ENCODE measurements around the gene MED31. TPM values are rescaled to one million over a fixed set of nuclear protein-coding genes. Genes with fewer than 3 reads are reported as not detected.

The MED31 gene
- total and polyA plus RNA-seq, 2 experiments from 2014 or later, result 13.8 to 44.2 TPM

GRCh38 chr17:6640536-6641246 lies 10.7 kb downstream of the MED31 start, which contains the start of the genes KIAA0753 and TXNDC17:
KIAA0753 (minus strand) TSS chr17:6640711; CDS start chr17:6635103, 5,608 bp downstream.
TXNDC17 (plus strand) TSS chr17:6641060; CDS start chr17:6641083, 23 bp downstream.
- H3K4me2 ChIP-seq, result peak within 1 kb of the TSS; percentile 99
- no peaks in the 10 kb centered on the region for H3K36me3 ChIP-seq (replicated peaks; ENCODE audit: insufficient read depth, low read depth)
- no peaks in the 10 kb centered on the region for H3K27me3 ChIP-seq
- TF ChIP-seq EZH2phosphoT487 (IDR thresholded peaks at IDR 0.05; ENCODE audit: low read depth, severe bottlenecking, unreplicated experiment) (no peak), EZH2 (IDR thresholded peaks at IDR 0.05; ENCODE audit: borderline replicate concordance) (no peak)
- TF ChIP-seq, protein P1, sequence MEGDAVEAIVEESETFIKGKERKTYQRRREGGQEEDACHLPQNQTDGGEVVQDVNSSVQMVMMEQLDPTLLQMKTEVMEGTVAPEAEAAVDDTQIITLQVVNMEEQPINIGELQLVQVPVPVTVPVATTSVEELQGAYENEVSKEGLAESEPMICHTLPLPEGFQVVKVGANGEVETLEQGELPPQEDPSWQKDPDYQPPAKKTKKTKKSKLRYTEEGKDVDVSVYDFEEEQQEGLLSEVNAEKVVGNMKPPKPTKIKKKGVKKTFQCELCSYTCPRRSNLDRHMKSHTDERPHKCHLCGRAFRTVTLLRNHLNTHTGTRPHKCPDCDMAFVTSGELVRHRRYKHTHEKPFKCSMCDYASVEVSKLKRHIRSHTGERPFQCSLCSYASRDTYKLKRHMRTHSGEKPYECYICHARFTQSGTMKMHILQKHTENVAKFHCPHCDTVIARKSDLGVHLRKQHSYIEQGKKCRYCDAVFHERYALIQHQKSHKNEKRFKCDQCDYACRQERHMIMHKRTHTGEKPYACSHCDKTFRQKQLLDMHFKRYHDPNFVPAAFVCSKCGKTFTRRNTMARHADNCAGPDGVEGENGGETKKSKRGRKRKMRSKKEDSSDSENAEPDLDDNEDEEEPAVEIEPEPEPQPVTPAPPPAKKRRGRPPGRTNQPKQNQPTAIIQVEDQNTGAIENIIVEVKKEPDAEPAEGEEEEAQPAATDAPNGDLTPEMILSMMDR (IDR thresholded peaks at IDR 0.05; ENCODE audit: poor library complexity), result no peak
- peak within 1 kb of the TSS; percentile 97 for H3K27ac ChIP-seq
- peak within 1 kb of the TSS; percentile 83 for H3K4me3 ChIP-seq
- peak within 1 kb of the TSS; percentile 92 for H2AFZ ChIP-seq
- DNase-seq (ENCODE audit: low spot score), result peak; percentile 93
- under 1% methylated on average over 51 of the region's 52 CpGs for WGBS (ENCODE audit: low lambda C conversion rate, missing lambda C conversion rate)
- H3K4me1 ChIP-seq (ENCODE audit: insufficient read depth), result peaks cover 7% of the 10 kb centered on the region
- peaks cover 73% of the 10 kb centered on the region for H3K79me2 ChIP-seq
- H3K9me3 ChIP-seq (ENCODE audit: low read depth), result no peaks in the 10 kb centered on the region
- no peaks in the 10 kb centered on the region for H4K20me1 ChIP-seq (ENCODE audit: insufficient read depth, poor library complexity, severe bottlenecking)
- no peaks in the 10 kb centered on the region for H3K9me2 ChIP-seq (replicated peaks; ENCODE audit: insufficient read depth)

DNA sequence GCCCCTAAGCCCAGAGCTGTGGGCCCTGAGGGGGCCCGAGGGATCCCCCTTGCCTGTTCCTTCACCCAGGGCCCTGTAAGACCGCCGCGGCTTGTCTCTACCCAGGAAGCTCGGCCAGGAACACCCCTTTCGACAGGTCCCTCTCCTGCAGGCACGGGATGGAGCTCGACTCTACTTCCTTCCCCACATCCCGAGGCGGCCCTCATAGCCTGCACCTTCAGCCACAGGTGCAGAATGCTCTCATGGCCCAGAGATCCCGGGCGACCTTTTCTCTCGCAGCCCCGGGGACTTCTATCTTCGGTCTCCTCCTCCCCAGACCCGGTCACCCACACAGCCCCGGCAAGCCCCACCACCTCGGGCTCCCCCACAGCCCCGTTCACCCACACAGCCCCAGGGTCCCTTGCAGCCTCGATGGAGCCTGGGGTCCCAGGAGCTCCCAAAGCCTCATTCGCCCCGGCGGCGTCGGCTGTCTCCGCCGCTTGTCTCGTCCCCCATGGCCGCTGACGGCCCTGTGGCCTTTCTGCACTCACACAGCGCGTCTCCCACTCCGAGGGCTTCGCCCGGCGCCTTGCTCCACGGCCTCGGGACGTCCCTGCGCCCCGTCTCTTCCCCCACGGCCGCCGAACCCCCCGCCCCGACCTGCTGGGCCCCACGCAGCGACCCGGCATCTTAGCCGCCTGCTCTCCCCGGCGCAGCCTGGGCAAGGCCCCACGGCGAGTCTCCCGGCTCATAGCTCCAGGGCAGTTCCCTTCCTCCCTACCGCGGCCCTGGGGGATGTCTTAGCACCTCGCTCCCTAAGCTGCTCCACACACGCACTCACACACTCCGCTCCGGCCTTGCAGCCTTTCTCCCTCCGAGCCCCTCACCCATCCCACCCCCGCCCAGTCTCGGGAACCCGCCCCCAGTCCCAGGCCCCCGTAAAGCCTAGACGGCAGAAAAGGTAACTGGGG lies 11.5 kb downstream of the MED31 start:
- DNase-seq (ENCODE audit: low spot score), result peak; percentile 75
- peak overlapping the region; percentile 83 for H3K4me3 ChIP-seq
- peaks cover 7% of the 10 kb centered on the region for H3K4me1 ChIP-seq (ENCODE audit: insufficient read depth)
- peak overlapping the region; percentile 99 for H3K4me2 ChIP-seq
- peak overlapping the region; percentile 97 for H3K27ac ChIP-seq
- H3K9me3 ChIP-seq (ENCODE audit: low read depth), result no peaks in the 10 kb centered on the region
- peak overlapping the region; percentile 92 for H2AFZ ChIP-seq
- no peaks in the 10 kb centered on the region for H3K27me3 ChIP-seq
- peaks cover 64% of the 10 kb centered on the region for H3K79me2 ChIP-seq
- no peaks in the 10 kb centered on the region for H4K20me1 ChIP-seq (ENCODE audit: insufficient read depth, poor library complexity, severe bottlenecking)
- TF ChIP-seq EZH2 (IDR thresholded peaks at IDR 0.05; ENCODE audit: borderline replicate concordance) (no peak), EZH2phosphoT487 (IDR thresholded peaks at IDR 0.05; ENCODE audit: low read depth, severe bottlenecking, unreplicated experiment) (no peak)
- TF ChIP-seq, protein P1 (IDR thresholded peaks at IDR 0.05; ENCODE audit: poor library complexity), result no peak
- WGBS (ENCODE audit: low lambda C conversion rate, missing lambda C conversion rate), result 5% methylated on average over 25 of the region's 67 CpGs
- no peaks in the 10 kb centered on the region for H3K36me3 ChIP-seq (replicated peaks; ENCODE audit: insufficient read depth, low read depth)
- H3K9me2 ChIP-seq (replicated peaks; ENCODE audit: insufficient read depth), result no peaks in the 10 kb centered on the region

- peak overlapping the region; percentile 97 for H3K27ac ChIP-seq
- no peaks in the 10 kb centered on the region for H3K36me3 ChIP-seq (replicated peaks; ENCODE audit: insufficient read depth, low read depth)
- H3K27me3 ChIP-seq, result no peaks in the 10 kb centered on the region
- H3K4me1 ChIP-seq (ENCODE audit: insufficient read depth), result peaks cover 7% of the 10 kb centered on the region
- no peaks in the 10 kb centered on the region for H3K9me2 ChIP-seq (replicated peaks; ENCODE audit: insufficient read depth)
- H3K9me3 ChIP-seq (ENCODE audit: low read depth), result no peaks in the 10 kb centered on the region
- peak overlapping the region; percentile 83 for H3K4me3 ChIP-seq
- TF ChIP-seq, protein P1 (IDR thresholded peaks at IDR 0.05; ENCODE audit: poor library complexity), result no peak
- no peaks in the 10 kb centered on the region for H4K20me1 ChIP-seq (ENCODE audit: insufficient read depth, poor library complexity, severe bottlenecking)
- 62% methylated on average over 15 of the region's 15 CpGs for WGBS (ENCODE audit: low lambda C conversion rate, missing lambda C conversion rate)
- peak; percentile 20 for DNase-seq (ENCODE audit: low spot score)
- peak overlapping the region; percentile 99 for H3K4me2 ChIP-seq
- peak overlapping the region; percentile 92 for H2AFZ ChIP-seq
- peaks cover 61% of the 10 kb centered on the region for H3K79me2 ChIP-seq
Observed at GRCh38 chr17:6639014-6639585, 12.3 kb downstream of the MED31 start.
